Heart left ventricle (tissue), 16 donors: ENCODE results near the gene LRRC32. TPM values are rescaled to one million over a fixed set of nuclear protein-coding genes. Genes with fewer than 3 reads are reported as not detected.
A peak's percentile ranks its signal among the peaks of the same experiment; 100 is the strongest.

Experiments
- ATAC-seq, 4 donors: fragments of 200-7000 bp; cut with Tn5 transposase; one replicate each; pipeline ENCODE4 v1.9.1; 2020 to 2022; ENCODE audit warnings: moderate library complexity in 4 of 4, mild to moderate bottlenecking in 3 of 4, moderate number of reproducible peaks in 1 of 4
- DNase-seq, 5 donors: peaks; one replicate each; pipeline ENCODE4 v3.0.0-alpha.2; 2020
- H3K27ac ChIP-seq, 12 donors: fragments of 200-600 bp; sonication (generic) in 4 of 12; one replicate each; pipeline versions ENCODE4 v1.5.0 to v1.8.0; 2016 to 2022; ENCODE audit warnings: mild to moderate bottlenecking in 2 of 12
- H3K27me3 ChIP-seq, 9 donors: fragments of 200-600 bp; sonication (generic) in 2 of 9; one replicate each; pipeline versions ENCODE4 v1.5.1 to v1.8.0; 2016 to 2022; ENCODE audit warnings: mild to moderate bottlenecking in 3 of 9
- H3K36me3 ChIP-seq, 9 donors: fragments of 200-600 bp; sonication (generic) in 2 of 9; one replicate each; pipeline versions ENCODE4 v1.5.0 to v1.8.0; 2018 to 2022; ENCODE audit warnings: mild to moderate bottlenecking in 2 of 9
- H3K4me1 ChIP-seq, 12 donors: fragments of 200-600 bp; sonication (generic) in 4 of 12; one replicate each; pipeline versions ENCODE4 v1.5.0 to v1.8.0; 2016 to 2022; ENCODE audit warnings: mild to moderate bottlenecking in 3 of 12
- H3K4me3 ChIP-seq, 12 donors: fragments of 200-600 bp; sonication (generic) in 4 of 12; one replicate each; pipeline versions ENCODE4 v1.5.0 to v1.8.0; 2017 to 2022; ENCODE audit warnings: mild to moderate bottlenecking in 9 of 12, moderate library complexity in 4 of 12
- H3K9me3 ChIP-seq, 12 donors: fragments of 200-600 bp; sonication (generic) in 4 of 12; one replicate each; pipeline versions ENCODE4 v1.5.0 to v1.8.0; 2016 to 2022; ENCODE audit warnings: mild to moderate bottlenecking in 1 of 12
- CTCF ChIP-seq, 12 donors: fragments of 200-600 bp; sonication (generic) in 4 of 12; IDR thresholded peaks; one replicate each; pipeline versions ENCODE4 v1.5.0 to v1.8.0; 2018 to 2022; ENCODE audit warnings: antibody characterized with exemption in 12 of 12, mild to moderate bottlenecking in 5 of 12
- POLR2A ChIP-seq, 2 donors: fragments of 450-650 bp; IDR thresholded peaks; one replicate each; pipeline ENCODE4 v1.6.1; 2017; ENCODE audit warnings: antibody characterized with exemption in 2 of 2, mild to moderate bottlenecking in 2 of 2, moderate library complexity in 2 of 2
- WGBS, 4 donors: extraction: QIAGEN DNeasy Blood & Tissue Kit in 2 of 4; methylation state at CpG; one replicate each; pipeline versions ENCODE4 v1.1.5 to v1.1.7; 2013 to 2018; 5-methylcytosine and 5-hydroxymethylcytosine counted together
- intact Hi-C, 10 donors: fragments of 100-400 bp; cut with DNase I; formaldehyde crosslinking; loops; one replicate each; pipeline versions ENCODE4 v1.11.1 to v1.14.2; 2022
- polyA plus RNA-seq, 2 donors: library from polyadenylated mRNA; stranded (reverse); fragments of 200-250 nt; gene quantifications; one replicate each; pipeline ENCODE4 v1.2.3, GENCODE V29; 2013
- total RNA-seq, 9 donors: library from RNA; depleted of rRNA in 2 of 9; stranded (reverse); fragments of >200 nt in 2 of 9; fragmentation: NEBNext Ultra II Directional in 3 of 9; extraction: Animal tissue kit (Norgen Biotek cat#: 25700) in 3 of 9; gene quantifications; one replicate each; pipeline versions ENCODE4 v1.1.0 to v1.2.4, GENCODE V29; 2016 to 2023
- donor health status: ischemic (EF 13 %, LVEDD 7.1; RV severe dilation, severe dysfunction).
- donor health status: healthy with polysubstance abuse.
- donor health status: DM: no; HTN: yes; CAD: no.
- donor health status: DM: no; HTN: no; CAD: no.
- donor health status: ischemic (EF 25% LVEDD 6.9; RV normal size, moderate dysfunction).
- donor health status: ischemic (EF 25% LVEDD 5.7; RV mildly dilated, moderate dysfunction).
- donor health status: healthy.
- donor health status: DM: yes; HTN: yes; CAD: no.
- donor health status: ischemic (EF 35%, LVEDD 5.7; RV mildly dilated, moderate dysfunction).
- donor health status: nonischemic (EF 11% LVEDD 7.7; RV severe dilation, severe dysfunction).
- donor health status: DM: yes; HTN: yes; CAD: no.
- donor health status: PGD.
- donor health status: ischemic (EF 29% LVEDD 5.4; RV normal size, mild dysfunction).
- donor health status: nonischemic (EF 23%, LVEDD 6.1; RV moderate dilation, normal function).

The LRRC32 gene
- total and polyA plus RNA-seq, 11 donors, result 20.1 to 79.0 (median 44.6) TPM

DNA sequence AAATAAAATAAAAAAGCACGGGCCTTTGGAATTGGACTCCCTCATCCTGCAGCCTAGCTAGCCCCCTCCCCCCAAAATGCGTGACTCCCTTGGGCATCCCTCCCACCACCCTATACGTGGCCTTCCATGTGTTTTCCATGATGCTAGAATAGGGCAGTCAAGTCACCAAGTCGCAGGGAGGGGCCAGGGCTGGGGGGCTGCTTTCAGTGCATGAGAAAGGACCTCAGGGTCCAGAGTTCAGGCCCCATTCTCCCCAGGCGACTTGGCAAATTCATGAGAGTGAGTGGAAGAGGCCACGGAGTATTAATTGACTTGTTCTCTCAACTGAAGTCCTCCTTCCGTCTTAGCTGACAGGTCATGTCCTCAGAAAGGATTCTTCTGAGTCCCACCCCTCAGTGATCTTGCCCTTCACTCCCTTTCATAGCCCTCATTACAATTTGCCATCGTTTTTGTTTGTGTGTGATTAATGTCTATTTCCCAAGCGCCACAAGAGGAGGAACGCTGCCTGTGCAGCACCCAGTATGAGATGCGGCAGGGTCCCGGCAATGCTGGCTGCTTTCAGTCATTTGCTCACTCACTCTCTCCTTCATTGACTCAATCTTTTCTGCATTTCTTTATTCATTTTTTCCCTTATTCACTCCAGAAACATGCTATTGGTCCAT lies 17.4 kb downstream of the LRRC32 start:
- ATAC-seq (peak in 1 of 4 donors; percentile 7), DNase-seq (peak in 1 of 5 donors; percentile 53)
- no peak for TF ChIP-seq CTCF (IDR thresholded peaks at IDR 0.05)
- TF ChIP-seq POLR2A (IDR thresholded peaks at IDR 0.05), result no peak
- H3K27ac ChIP-seq, result peak overlapping the region in 9 of 12 donors; percentile 34 to 86 (median 71)
- WGBS, 4 donors, result 71 to 83% (median 76%) methylated on average over 12 of the region's 12 CpGs
- intact Hi-C loops, result loop anchor here in 1 of 10 donors (5.0 kb wide), 1 partner anchor 51 kb away; no protein-coding TSS in a partner anchor
- no peaks in the 10 kb centered on the region for H3K27me3 ChIP-seq
- H3K4me1 ChIP-seq, result peaks cover 4 to 78% (median 41%) of the 10 kb centered on the region in 12 donors
- peaks cover 0 to 13% (median 7%) of the 10 kb centered on the region in 9 donors for H3K36me3 ChIP-seq
- H3K9me3 ChIP-seq, result no peaks in the 10 kb centered on the region
- no peak overlapping the region for H3K4me3 ChIP-seq

DNA sequence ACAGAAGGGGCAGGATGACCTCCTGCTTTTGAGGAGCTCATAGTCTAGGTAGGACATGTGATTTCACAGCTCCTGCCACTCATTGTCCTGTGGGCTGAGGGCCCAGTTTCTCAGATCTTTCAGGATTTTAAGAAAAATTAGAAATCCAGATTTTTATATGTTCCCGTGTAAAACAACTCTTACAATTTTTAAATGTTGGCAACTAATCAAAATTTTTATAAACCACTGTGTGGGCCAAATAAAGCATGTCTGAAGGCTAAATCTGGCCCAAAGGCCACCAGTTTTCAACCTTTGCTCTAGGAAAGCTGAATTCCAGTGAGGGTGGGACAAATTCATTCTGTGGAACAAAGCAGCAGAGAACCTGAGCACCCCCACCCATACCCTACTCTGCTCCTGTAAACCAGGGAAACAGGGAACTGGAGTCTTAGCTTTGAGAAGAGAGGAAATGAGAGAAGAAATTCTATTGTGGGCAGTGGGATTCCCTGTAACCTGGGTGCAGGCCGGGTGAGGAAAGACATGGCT lies 20.6 kb downstream of the LRRC32 start:
- H3K4me3 ChIP-seq, result no peak overlapping the region
- WGBS, 4 donors, result 48 to 61% (median 54%) methylated on average over 2 of the region's 2 CpGs
- H3K9me3 ChIP-seq, result peaks cover 0 to 13% (median 9%) of the 10 kb centered on the region in 12 donors
- peak in 1 of 5 donors; percentile 23 for DNase-seq
- H3K27ac ChIP-seq, result peak overlapping the region in 11 of 12 donors; percentile 2 to 79 (median 61)
- no peaks in the 10 kb centered on the region for H3K36me3 ChIP-seq
- peaks cover 0 to 46% (median 20%) of the 10 kb centered on the region in 12 donors for H3K4me1 ChIP-seq
- intact Hi-C loops, result loop anchor here in 1 of 10 donors (5.0 kb wide), 1 partner anchor 48 kb away; no protein-coding TSS in a partner anchor
- H3K27me3 ChIP-seq, result no peaks in the 10 kb centered on the region
- no peak for ATAC-seq
- TF ChIP-seq POLR2A (IDR thresholded peaks at IDR 0.05), result no peak
- TF ChIP-seq CTCF (IDR thresholded peaks at IDR 0.05), result no peak

DNA sequence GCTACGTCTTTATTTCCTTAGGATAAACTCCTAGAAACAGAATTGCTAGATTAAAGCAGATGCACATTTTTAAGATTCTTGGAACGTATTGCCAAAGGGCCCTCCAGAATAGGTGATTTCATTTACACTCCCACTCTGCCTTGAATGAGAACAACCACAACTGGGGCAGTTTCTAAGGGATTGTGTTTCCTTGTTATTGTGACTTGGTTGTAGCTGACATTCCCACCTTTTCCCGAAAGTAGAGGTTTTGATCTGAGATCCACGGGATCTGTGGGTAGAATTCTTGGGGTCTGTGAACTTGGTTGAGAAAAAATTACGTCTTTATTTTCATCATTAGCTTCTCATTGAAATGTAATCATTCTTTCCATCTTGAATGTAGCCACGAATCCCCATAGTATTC lies 21.5 kb downstream of the LRRC32 start:
- TF ChIP-seq POLR2A (IDR thresholded peaks at IDR 0.05), result no peak
- H3K4me1 ChIP-seq, result peaks cover 0 to 37% (median 14%) of the 10 kb centered on the region in 12 donors
- no peak for DNase-seq
- intact Hi-C loops, result no loop called here
- H3K27me3 ChIP-seq, result no peaks in the 10 kb centered on the region
- no peak overlapping the region for H3K4me3 ChIP-seq
- 47 to 58% (median 49%) methylated on average over 6 of the region's 6 CpGs for WGBS, 4 donors
- H3K27ac ChIP-seq, result peak overlapping the region in 10 of 12 donors; percentile 8 to 79 (median 63)
- H3K36me3 ChIP-seq, result no peaks in the 10 kb centered on the region
- peaks cover 0 to 13% (median 9%) of the 10 kb centered on the region in 12 donors for H3K9me3 ChIP-seq
- no peak for ATAC-seq

DNA sequence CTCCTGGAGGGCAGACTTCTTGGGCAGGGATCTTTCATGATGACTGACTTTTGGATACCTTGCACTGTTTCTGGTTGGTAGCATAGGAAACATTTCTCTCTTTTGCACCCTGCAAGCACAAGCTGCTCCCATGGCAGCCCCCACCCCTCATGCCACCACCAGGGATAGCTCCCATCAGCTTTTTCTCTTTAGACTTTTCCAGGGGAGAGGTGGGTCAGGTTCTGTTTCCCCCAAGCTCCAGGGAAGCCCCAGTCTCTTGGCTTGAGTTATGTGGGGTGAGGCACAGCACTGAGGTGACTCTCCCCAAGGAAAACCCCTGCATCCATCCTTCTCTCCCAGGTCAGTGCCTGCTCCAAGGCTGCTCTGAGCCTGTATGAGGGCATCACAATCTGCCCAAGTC lies 22.5 kb downstream of the LRRC32 start:
- H3K9me3 ChIP-seq, result peaks cover 0 to 13% (median 9%) of the 10 kb centered on the region in 12 donors
- no peak overlapping the region for H3K27ac ChIP-seq
- ATAC-seq, result no peak
- H3K36me3 ChIP-seq, result no peaks in the 10 kb centered on the region
- TF ChIP-seq CTCF (IDR thresholded peaks at IDR 0.05) (no peak), POLR2A (IDR thresholded peaks at IDR 0.05) (no peak)
- H3K4me3 ChIP-seq, result no peak overlapping the region
- no peaks in the 10 kb centered on the region for H3K27me3 ChIP-seq
- intact Hi-C loops, result no loop called here
- H3K4me1 ChIP-seq, result peaks cover 0 to 27% (median 13%) of the 10 kb centered on the region in 12 donors
- DNase-seq, result peak in 1 of 5 donors; percentile 4
